GM23248 (cell line): ENCODE measurements around the gene USP32. TPM values are rescaled to one million over a fixed set of nuclear protein-coding genes. Genes with fewer than 3 reads are reported as not detected.

ENCODE experiments used
- DNase-seq: peaks from one replicate; pipeline ENCODE4 v3.0.0-alpha.2; 2015
- H2AFZ ChIP-seq: fragments of 200-600 bp; sonication (generic); 2 replicates; pipeline ENCODE4 v1.6.1; 2016; ENCODE audit warnings: antibody characterized with exemption
- H3F3A ChIP-seq: fragments of 200-600 bp; sonication (generic); 2 replicates; pipeline ENCODE4 v1.6.1; 2016; ENCODE audit warnings: mild to moderate bottlenecking, antibody characterized with exemption, mixed run types; ENCODE audit not compliant: insufficient read depth
- H3K27ac ChIP-seq: fragments of 200-600 bp; sonication (generic); 2 replicates; pipeline ENCODE4 v1.5.1; 2016; ENCODE audit warnings: mild to moderate bottlenecking
- H3K27me3 ChIP-seq: fragments of 200-600 bp; sonication (generic); replicated peaks from 2 replicates; pipeline ENCODE4 v1.6.1; 2016; ENCODE audit warnings: mild to moderate bottlenecking; ENCODE audit not compliant: insufficient read depth
- H3K36me3 ChIP-seq: fragments of 200-600 bp; sonication (generic); 2 replicates; pipeline ENCODE4 v1.6.1; 2016; ENCODE audit warnings: low read depth, mild to moderate bottlenecking
- H3K4me1 ChIP-seq: fragments of 200-600 bp; sonication (generic); 2 replicates; pipeline ENCODE4 v1.6.1; 2016; ENCODE audit warnings: mild to moderate bottlenecking; ENCODE audit not compliant: insufficient read depth
- H3K4me2 ChIP-seq: fragments of 200-600 bp; sonication (generic); one replicate; pipeline ENCODE4 v1.6.1; 2016; ENCODE audit warnings: mild to moderate bottlenecking; ENCODE audit not compliant: unreplicated experiment
- H3K4me3 ChIP-seq: fragments of 200-600 bp; sonication (generic); 2 replicates; pipeline ENCODE4 v1.5.1; 2016; ENCODE audit warnings: mild to moderate bottlenecking
- H3K79me2 ChIP-seq: fragments of 200-600 bp; sonication (generic); 2 replicates; pipeline ENCODE4 v1.6.1; 2016; ENCODE audit warnings: mild to moderate bottlenecking; ENCODE audit not compliant: insufficient read depth
- H3K9ac ChIP-seq: fragments of 200-600 bp; sonication (generic); 2 replicates; pipeline ENCODE4 v1.6.1; 2016; ENCODE audit warnings: mild to moderate bottlenecking
- H3K9me2 ChIP-seq: fragments of 200-600 bp; sonication (generic); 2 replicates; pipeline ENCODE4 v1.6.1; 2016; ENCODE audit warnings: mixed run types, mild to moderate bottlenecking, moderate library complexity; ENCODE audit not compliant: insufficient read depth
- H3K9me3 ChIP-seq: fragments of 200-600 bp; sonication (generic); one replicate; pipeline ENCODE4 v1.6.1; 2017; ENCODE audit warnings: low read depth
- H4K20me1 ChIP-seq: fragments of 200-600 bp; sonication (generic); 2 replicates; pipeline ENCODE4 v1.6.0; 2016; ENCODE audit not compliant: insufficient read depth
- EZH2 ChIP-seq: fragments of 200-600 bp; sonication (generic); IDR thresholded peaks from 2 replicates; pipeline ENCODE4 v1.6.1; 2018; ENCODE audit warnings: antibody characterized with exemption, mild to moderate bottlenecking; ENCODE audit not compliant: insufficient read depth, poor library complexity, severe bottlenecking
- EZH2phosphoT487 ChIP-seq: fragments of 200-600 bp; sonication (generic); IDR thresholded peaks from 2 replicates; pipeline ENCODE4 v1.6.1; 2018; ENCODE audit warnings: antibody characterized with exemption, moderate library complexity, mild to moderate bottlenecking, low read depth; ENCODE audit not compliant: insufficient read depth
- WGBS, 2 experiments: methylation state at CpG; one replicate each; pipeline ENCODE4 v1.1.6; 2015 to 2017; ENCODE audit warnings: low lambda C conversion rate in 2 of 2, low coverage in 1 of 2; ENCODE audit errors: missing lambda C conversion rate in 2 of 2; 5-methylcytosine and 5-hydroxymethylcytosine counted together
- in situ Hi-C: fragments of 300-500 bp; cut with MboI; formaldehyde crosslinking; loops from 2 replicates; pipeline ENCODE4 v1.15.0; 2020
- polyA plus RNA-seq: library from polyadenylated mRNA; unstranded; fragments of >200 nt; fragmentation: Nextera tagmentation; extraction: Ambion mirVana; gene quantifications from 2 replicates; pipeline ENCODE4 v1.2.1, GENCODE V29; 2016
- total RNA-seq: library from RNA; depleted of rRNA; stranded (reverse); fragments of >200 nt; shearing (Covaris generic); gene quantifications from 2 replicates; pipeline ENCODE4 v1.2.3, GENCODE V29; 2014

The USP32 gene
- total and polyA plus RNA-seq, 2 experiments from 2014 or later = 14.0 to 33.9 TPM

DNA sequence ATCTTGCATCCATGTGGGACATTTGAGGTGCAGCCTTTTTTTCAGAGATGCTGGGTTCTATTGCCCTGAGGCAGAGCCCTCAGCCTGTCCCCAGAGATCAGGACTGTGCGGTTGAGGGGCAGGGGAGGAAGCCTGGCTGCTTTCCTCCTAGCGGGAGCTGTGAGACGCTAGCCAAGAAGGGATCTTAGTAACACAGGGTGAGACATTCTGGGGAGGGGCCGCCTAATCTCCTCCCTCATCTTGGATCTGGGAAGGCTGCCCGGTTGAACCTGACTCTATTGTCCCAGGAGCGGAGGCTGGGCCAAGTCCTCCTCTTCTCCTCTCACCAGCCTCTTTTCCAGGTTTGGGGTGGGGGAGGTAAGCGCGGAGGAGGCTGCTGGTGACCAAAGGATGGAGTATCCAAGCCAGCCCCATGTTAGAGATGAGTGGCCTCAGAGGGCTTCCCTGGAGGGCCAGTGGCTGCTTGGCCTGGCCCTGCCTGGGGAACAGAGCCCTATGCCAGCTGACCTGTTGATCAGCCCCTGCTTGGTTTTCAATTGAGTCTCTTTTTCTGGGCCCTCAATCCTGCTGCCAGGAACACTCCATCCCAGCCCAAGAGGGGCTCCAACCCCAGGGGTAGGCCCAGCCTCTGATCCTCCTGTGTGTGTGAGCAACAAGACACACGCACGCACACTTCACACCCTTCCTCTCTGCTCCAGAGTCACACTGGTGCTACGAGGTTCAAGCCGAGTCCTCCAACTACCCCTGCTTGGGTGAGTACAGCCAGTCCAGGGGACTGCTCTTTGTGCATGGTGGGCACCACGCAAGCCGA is 237.1 kb downstream of the USP32 start:
- peak; percentile 91 for DNase-seq
- H3K79me2 ChIP-seq = no peaks in the 10 kb centered on the region
- in situ Hi-C loops = no loop called here
- peaks cover 17% of the 10 kb centered on the region for H3K27me3 ChIP-seq
- 44 to 50% methylated on average over 14 of the region's 14 CpGs for WGBS, 2 experiments
- no peaks in the 10 kb centered on the region for H3K9me2 ChIP-seq
- no peaks in the 10 kb centered on the region for H3K9me3 ChIP-seq
- no peak overlapping the region for H3K9ac ChIP-seq
- no peak overlapping the region for H2AFZ ChIP-seq
- TF ChIP-seq EZH2phosphoT487 (no peak), EZH2 (no peak)
- no peaks in the 10 kb centered on the region for H3K36me3 ChIP-seq
- H4K20me1 ChIP-seq = no peaks in the 10 kb centered on the region
- H3K4me2 ChIP-seq = peak overlapping the region; percentile 37
- H3F3A ChIP-seq = peaks cover 3% of the 10 kb centered on the region; the same call in 1 of the 2 replicates
- no peak overlapping the region for H3K4me3 ChIP-seq
- 0 out of 2 replicates have a peak overlapping the region, but pooled peaks have one; percentile 2 for H3K27ac ChIP-seq
- peaks cover 11% of the 10 kb centered on the region for H3K4me1 ChIP-seq

- Histone ChIP-seq H3K9me3 (no peaks in the 10 kb centered on the region), H3K4me1 (peaks cover 11% of the 10 kb centered on the region), H3K9ac (no peak overlapping the region), H3K4me3 (no peak overlapping the region), H3K4me2 (no peak overlapping the region), H2AFZ (no peak overlapping the region), H3K79me2 (no peaks in the 10 kb centered on the region), H3K27me3 (peaks cover 26% of the 10 kb centered on the region), H3K36me3 (no peaks in the 10 kb centered on the region), H3K27ac (no peak overlapping the region), H3F3A (peaks cover 3% of the 10 kb centered on the region; the same call in 1 of the 2 replicates), H4K20me1 (no peaks in the 10 kb centered on the region), H3K9me2 (no peaks in the 10 kb centered on the region)
- 35 to 37% methylated on average over 12 of the region's 12 CpGs for WGBS, 2 experiments
- TF ChIP-seq EZH2 (no peak), EZH2phosphoT487 (no peak)
- in situ Hi-C loops = no loop called here
- DNase-seq = peak; percentile 56
Observed at GRCh38 chr17:60153606-60154390, 238.1 kb downstream of the USP32 start.

GRCh38 chr17:60151355-60151754 is 240.6 kb downstream of the USP32 start:
- 77 to 82% methylated on average over 5 of the region's 5 CpGs for WGBS, 2 experiments
- peaks cover 3% of the 10 kb centered on the region; the same call in 1 of the 2 replicates for H3F3A ChIP-seq
- TF ChIP-seq EZH2 (no peak), EZH2phosphoT487 (no peak)
- no peak overlapping the region for H3K4me2 ChIP-seq
- H4K20me1 ChIP-seq = no peaks in the 10 kb centered on the region
- no peaks in the 10 kb centered on the region for H3K9me2 ChIP-seq
- no peaks in the 10 kb centered on the region for H3K36me3 ChIP-seq
- in situ Hi-C loops = no loop called here
- no peak overlapping the region for H3K4me3 ChIP-seq
- no peaks in the 10 kb centered on the region for H3K79me2 ChIP-seq
- peaks cover 27% of the 10 kb centered on the region for H3K27me3 ChIP-seq
- no peak for DNase-seq
- no peak overlapping the region for H3K27ac ChIP-seq
- no peak overlapping the region for H3K9ac ChIP-seq
- peaks cover 11% of the 10 kb centered on the region for H3K4me1 ChIP-seq
- no peaks in the 10 kb centered on the region for H3K9me3 ChIP-seq
- H2AFZ ChIP-seq = no peak overlapping the region

DNA sequence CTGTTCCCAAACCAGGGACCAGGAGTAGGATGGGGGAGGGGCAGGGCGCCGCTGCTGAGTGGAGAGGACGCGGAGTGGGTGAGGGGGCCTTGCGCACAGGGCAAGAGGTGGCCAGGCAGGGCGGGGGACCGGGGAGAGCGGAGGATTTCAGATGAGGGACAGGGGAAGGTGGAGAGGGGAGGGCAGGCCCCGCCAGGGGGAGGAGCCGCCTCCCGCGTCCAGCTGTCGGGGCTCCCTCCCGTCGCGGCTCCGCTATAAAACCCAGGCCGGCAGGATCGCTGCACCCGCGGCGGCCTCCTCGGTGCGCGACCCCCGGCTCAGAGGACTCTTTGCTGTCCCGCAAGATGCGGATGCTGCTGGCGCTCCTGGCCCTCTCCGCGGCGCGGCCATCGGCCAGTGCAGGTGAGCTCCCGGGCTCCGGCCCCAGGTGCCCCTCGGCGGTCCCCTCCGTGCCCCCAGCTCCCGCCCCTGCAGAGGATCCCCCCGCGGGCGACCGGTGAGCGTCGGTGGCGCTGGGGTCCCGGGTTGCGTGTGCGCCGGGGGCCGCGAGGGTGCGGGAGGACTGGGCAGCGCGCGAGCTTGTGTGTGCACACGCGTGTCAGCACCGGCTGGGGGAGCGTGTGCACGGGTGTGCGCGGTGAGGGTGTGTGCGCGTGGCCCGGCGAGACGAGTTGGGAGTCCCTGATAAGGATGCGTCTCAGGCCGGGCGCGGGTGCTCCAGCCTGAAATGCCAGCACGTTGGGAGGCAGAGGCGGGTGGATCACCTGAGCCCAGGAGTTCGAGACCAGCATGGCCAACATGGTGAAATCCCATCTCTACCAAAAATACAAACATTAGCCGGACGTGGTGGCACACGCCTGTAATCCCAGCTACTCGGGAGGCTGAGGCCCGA is 242.0 kb downstream of the USP32 start, which contains the start of gene CA4:
CA4 (plus strand) TSS at position 283 of the 892 bp plus-strand sequence; CDS start at position 345, 62 bp downstream.
- DNase-seq = no peak
- no peaks in the 10 kb centered on the region for H3K9me2 ChIP-seq
- H4K20me1 ChIP-seq = no peaks in the 10 kb centered on the region
- peaks cover 3% of the 10 kb centered on the region; the same call in 1 of the 2 replicates for H3F3A ChIP-seq
- no peak within 1 kb of the TSS for H3K9ac ChIP-seq
- H3K4me3 ChIP-seq = no peak within 1 kb of the TSS
- H3K27me3 ChIP-seq = peaks cover 38% of the 10 kb centered on the region
- H3K27ac ChIP-seq = no peak within 1 kb of the TSS
- TF ChIP-seq EZH2 = peak; percentile 91
- TF ChIP-seq EZH2phosphoT487 = no peak
- no peaks in the 10 kb centered on the region for H3K36me3 ChIP-seq
- H3K79me2 ChIP-seq = no peaks in the 10 kb centered on the region
- H3K4me1 ChIP-seq = peaks cover 11% of the 10 kb centered on the region
- H2AFZ ChIP-seq = no peak within 1 kb of the TSS
- no peak within 1 kb of the TSS for H3K4me2 ChIP-seq
- 3 to 5% methylated on average over 37 to 74 of the region's 81 CpGs for WGBS, 2 experiments
- in situ Hi-C loops = no loop called here
- H3K9me3 ChIP-seq = no peaks in the 10 kb centered on the region
